ENCODE data around the gene SPRY1.

Gene SPRY1

GRCh38 chr4:123397144-123398065 lies 810 bp downstream of the SPRY1 start:
- Mint-ChIP-seq H3K4me1 (peaks cover 14% of the 10 kb centered on the region), H3K4me3 (peak overlapping the region; percentile 80), H3K27ac (no peak overlapping the region), H3K27me3 (peaks cover 14% of the 10 kb centered on the region), H3K9me3 (no peaks in the 10 kb centered on the region), H3K36me3 (no peaks in the 10 kb centered on the region)
- ATAC-seq (ENCODE audit: low read depth), result peak; percentile 17
- DNase-seq (ENCODE audit: low spot score in 2 of 2), result peak; percentile 8 to 48

- Mint-ChIP-seq H3K27me3 (peaks cover 19% of the 10 kb centered on the region), H3K4me3 (peak overlapping the region; percentile 81), H3K9me3 (no peaks in the 10 kb centered on the region), H3K36me3 (no peaks in the 10 kb centered on the region), H3K27ac (no peak overlapping the region), H3K4me1 (peaks cover 14% of the 10 kb centered on the region)
- DNase-seq (ENCODE audit: low spot score in 2 of 2), result peak; percentile 48 to 63
- peak; percentile 66 for ATAC-seq (ENCODE audit: low read depth)
Measured at GRCh38 chr4:123398066-123398852, 1.7 kb downstream of the SPRY1 start.

GRCh38 chr4:123398853-123399626 lies 2.4 kb downstream of the SPRY1 start:
- Mint-ChIP-seq H3K9me3 (no peaks in the 10 kb centered on the region), H3K4me1 (peaks cover 14% of the 10 kb centered on the region), H3K27me3 (peaks cover 19% of the 10 kb centered on the region), H3K27ac (no peak overlapping the region), H3K4me3 (peak overlapping the region; percentile 81), H3K36me3 (no peaks in the 10 kb centered on the region)
- peak in 1 of 2 donors; percentile 44 for DNase-seq (ENCODE audit: low spot score in 2 of 2)
- ATAC-seq (ENCODE audit: low read depth), result peak; percentile 30

GRCh38 chr4:123399627-123400358 lies 3.2 kb downstream of the SPRY1 start:
- H3K27me3 Mint-ChIP-seq, result peaks cover 19% of the 10 kb centered on the region
- no peaks in the 10 kb centered on the region for H3K9me3 Mint-ChIP-seq
- DNase-seq (ENCODE audit: low spot score in 2 of 2), result no peak
- H3K36me3 Mint-ChIP-seq, result no peaks in the 10 kb centered on the region
- H3K27ac Mint-ChIP-seq, result no peak overlapping the region
- H3K4me3 Mint-ChIP-seq, result peak overlapping the region; percentile 81
- peaks cover 14% of the 10 kb centered on the region for H3K4me1 Mint-ChIP-seq
- ATAC-seq (ENCODE audit: low read depth), result no peak

GRCh38 chr4:123401271-123402120 lies 4.9 kb downstream of the SPRY1 start:
- Mint-ChIP-seq H3K4me3 (no peak overlapping the region), H3K4me1 (peaks cover 12% of the 10 kb centered on the region), H3K27ac (no peak overlapping the region), H3K9me3 (no peaks in the 10 kb centered on the region), H3K27me3 (peaks cover 17% of the 10 kb centered on the region), H3K36me3 (no peaks in the 10 kb centered on the region)
- ATAC-seq (ENCODE audit: low read depth) (no peak), DNase-seq (ENCODE audit: low spot score in 2 of 2) (no peak)

GRCh38 chr4:123402121-123402465 lies 5.5 kb downstream of the SPRY1 start:
- ATAC-seq (ENCODE audit: low read depth), result no peak
- no peak overlapping the region for H3K4me3 Mint-ChIP-seq
- no peaks in the 10 kb centered on the region for H3K9me3 Mint-ChIP-seq
- H3K4me1 Mint-ChIP-seq, result peaks cover 10% of the 10 kb centered on the region
- H3K27me3 Mint-ChIP-seq, result peaks cover 15% of the 10 kb centered on the region
- no peaks in the 10 kb centered on the region for H3K36me3 Mint-ChIP-seq
- H3K27ac Mint-ChIP-seq, result no peak overlapping the region
- DNase-seq (ENCODE audit: low spot score in 2 of 2), result no peak

GRCh38 chr4:123403080-123403604 lies 6.5 kb downstream of the SPRY1 start:
- no peaks in the 10 kb centered on the region for H3K36me3 Mint-ChIP-seq
- peaks cover 10% of the 10 kb centered on the region for H3K4me1 Mint-ChIP-seq
- H3K27me3 Mint-ChIP-seq, result peaks cover 15% of the 10 kb centered on the region
- DNase-seq (ENCODE audit: low spot score in 2 of 2), result no peak
- no peaks in the 10 kb centered on the region for H3K9me3 Mint-ChIP-seq
- H3K4me3 Mint-ChIP-seq, result no peak overlapping the region
- H3K27ac Mint-ChIP-seq, result no peak overlapping the region
- ATAC-seq (ENCODE audit: low read depth), result no peak

GRCh38 chr4:123404533-123404932 lies 7.9 kb downstream of the SPRY1 start:
- Mint-ChIP-seq H3K4me1 (peaks cover 7% of the 10 kb centered on the region), H3K27ac (no peak overlapping the region), H3K27me3 (peaks cover 15% of the 10 kb centered on the region), H3K4me3 (no peak overlapping the region), H3K36me3 (no peaks in the 10 kb centered on the region), H3K9me3 (no peaks in the 10 kb centered on the region)
- ATAC-seq (ENCODE audit: low read depth), result no peak
- no peak for DNase-seq (ENCODE audit: low spot score in 2 of 2)

- Mint-ChIP-seq H3K9me3 (no peaks in the 10 kb centered on the region), H3K4me3 (no peak overlapping the region), H3K27ac (no peak overlapping the region), H3K4me1 (no peaks in the 10 kb centered on the region), H3K27me3 (peaks cover 10% of the 10 kb centered on the region), H3K36me3 (no peaks in the 10 kb centered on the region)
- ATAC-seq (ENCODE audit: low read depth) (no peak), DNase-seq (ENCODE audit: low spot score in 2 of 2) (no peak)
Measured at GRCh38 chr4:123405267-123405865, 8.8 kb downstream of the SPRY1 start.

- H3K4me3 Mint-ChIP-seq, result no peak overlapping the region
Measured at GRCh38 chr4:123406872-123407271, 10.3 kb downstream of the SPRY1 start.

GRCh38 chr4:123408471-123409084 lies 12.0 kb downstream of the SPRY1 start:
- Mint-ChIP-seq H3K9me3 (no peaks in the 10 kb centered on the region), H3K27me3 (no peaks in the 10 kb centered on the region), H3K27ac (no peak overlapping the region), H3K36me3 (no peaks in the 10 kb centered on the region), H3K4me3 (no peak overlapping the region), H3K4me1 (peaks cover 5% of the 10 kb centered on the region)
- DNase-seq (ENCODE audit: low spot score in 2 of 2) (no peak), ATAC-seq (ENCODE audit: low read depth) (no peak)

More at GRCh38 chr4:123406872-123407271, 10.3 kb downstream of the SPRY1 start:
- no peaks in the 10 kb centered on the region for H3K4me1 Mint-ChIP-seq
- ATAC-seq (ENCODE audit: low read depth) (no peak), DNase-seq (ENCODE audit: low spot score in 2 of 2) (no peak)
- H3K27ac Mint-ChIP-seq, result no peak overlapping the region
- no peaks in the 10 kb centered on the region for H3K36me3 Mint-ChIP-seq
- no peaks in the 10 kb centered on the region for H3K9me3 Mint-ChIP-seq
- H3K27me3 Mint-ChIP-seq, result peaks cover 7% of the 10 kb centered on the region

- no peak for ATAC-seq (ENCODE audit: low read depth)
- no peak overlapping the region for H3K27ac Mint-ChIP-seq
- no peaks in the 10 kb centered on the region for H3K36me3 Mint-ChIP-seq
- H3K4me3 Mint-ChIP-seq, result no peak overlapping the region
- no peaks in the 10 kb centered on the region for H3K9me3 Mint-ChIP-seq
- no peaks in the 10 kb centered on the region for H3K27me3 Mint-ChIP-seq
- peaks cover 5% of the 10 kb centered on the region for H3K4me1 Mint-ChIP-seq
- no peak for DNase-seq (ENCODE audit: low spot score in 2 of 2)
Measured at GRCh38 chr4:123409334-123409733, 12.7 kb downstream of the SPRY1 start.

All from memory B cell (primary cell).